Bronchial epithelial cell (primary cell): ENCODE data around the gene TUBGCP2. TPM values are rescaled to one million over a fixed set of nuclear protein-coding genes. Genes with fewer than 3 reads are reported as not detected.

ENCODE experiments used
- DNase-seq: peaks from one replicate; pipeline ENCODE4 v3.0.0-alpha.2; 2010; ENCODE audit warnings: low read depth
- FAIRE-seq: peaks from 2 replicates; lab custom pipeline; 2011; peaks lifted over from hg19 to GRCh38; lab: Jason Lieb, UNC
- H3K27me3 ChIP-seq: 2 replicates; pipeline ENCODE4 v1.5.1; 2011; ENCODE audit warnings: low read length; ENCODE audit not compliant: control insufficient read depth, insufficient read depth
- H3K36me3 ChIP-seq: 2 replicates; pipeline ENCODE4 v1.5.1; 2011; ENCODE audit warnings: low read length; ENCODE audit not compliant: control insufficient read depth, insufficient read depth
- H3K4me3 ChIP-seq: 2 replicates; pipeline ENCODE4 v1.5.1; 2011; ENCODE audit warnings: mild to moderate bottlenecking, low read depth, low read length, control low read depth
- total RNA-seq: library from RNA; depleted of rRNA; stranded (reverse); fragments of >200 nt; gene quantifications from 2 replicates; pipeline ENCODE4 v1.2.1, GENCODE V29; 2014
- TF ChIP-seq, protein P1 (sequence below): IDR thresholded peaks from 2 replicates; pipeline ENCODE4 v1.5.1; 2011; ENCODE audit warnings: mild to moderate bottlenecking, moderate library complexity, low read length, control low read depth, inconsistent platforms; ENCODE audit not compliant: insufficient read depth, severe bottlenecking

The TUBGCP2 gene
- total RNA-seq, 1 donor from 2014 or later = 42.4 TPM

DNA sequence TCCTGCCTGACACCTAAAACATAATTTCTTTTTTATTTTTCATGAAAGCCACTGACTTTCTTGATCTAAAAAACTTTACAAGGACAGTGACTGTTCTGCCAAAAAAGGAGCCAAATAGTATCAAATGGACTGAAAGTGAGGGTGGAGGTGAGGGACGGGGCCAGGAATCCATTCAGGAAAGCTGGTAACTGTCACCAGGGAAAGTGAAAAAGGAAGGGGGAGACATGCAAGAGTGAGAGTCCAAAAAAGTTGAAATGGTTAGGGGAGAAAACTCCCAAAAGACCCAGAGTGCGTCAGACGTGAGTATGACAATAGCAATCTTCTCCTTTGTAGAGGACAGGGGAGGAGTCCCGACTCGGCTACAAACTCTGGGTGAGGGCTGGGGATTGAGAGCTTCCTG, 35.6 kb upstream of the TUBGCP2 start:
- H3K27me3 ChIP-seq = no peaks in the 10 kb centered on the region
- DNase-seq (no peak), FAIRE-seq (no peak)
- TF ChIP-seq, protein P1, sequence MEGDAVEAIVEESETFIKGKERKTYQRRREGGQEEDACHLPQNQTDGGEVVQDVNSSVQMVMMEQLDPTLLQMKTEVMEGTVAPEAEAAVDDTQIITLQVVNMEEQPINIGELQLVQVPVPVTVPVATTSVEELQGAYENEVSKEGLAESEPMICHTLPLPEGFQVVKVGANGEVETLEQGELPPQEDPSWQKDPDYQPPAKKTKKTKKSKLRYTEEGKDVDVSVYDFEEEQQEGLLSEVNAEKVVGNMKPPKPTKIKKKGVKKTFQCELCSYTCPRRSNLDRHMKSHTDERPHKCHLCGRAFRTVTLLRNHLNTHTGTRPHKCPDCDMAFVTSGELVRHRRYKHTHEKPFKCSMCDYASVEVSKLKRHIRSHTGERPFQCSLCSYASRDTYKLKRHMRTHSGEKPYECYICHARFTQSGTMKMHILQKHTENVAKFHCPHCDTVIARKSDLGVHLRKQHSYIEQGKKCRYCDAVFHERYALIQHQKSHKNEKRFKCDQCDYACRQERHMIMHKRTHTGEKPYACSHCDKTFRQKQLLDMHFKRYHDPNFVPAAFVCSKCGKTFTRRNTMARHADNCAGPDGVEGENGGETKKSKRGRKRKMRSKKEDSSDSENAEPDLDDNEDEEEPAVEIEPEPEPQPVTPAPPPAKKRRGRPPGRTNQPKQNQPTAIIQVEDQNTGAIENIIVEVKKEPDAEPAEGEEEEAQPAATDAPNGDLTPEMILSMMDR = no peak
- H3K36me3 ChIP-seq = no peaks in the 10 kb centered on the region
- H3K4me3 ChIP-seq = no peak overlapping the region

DNA sequence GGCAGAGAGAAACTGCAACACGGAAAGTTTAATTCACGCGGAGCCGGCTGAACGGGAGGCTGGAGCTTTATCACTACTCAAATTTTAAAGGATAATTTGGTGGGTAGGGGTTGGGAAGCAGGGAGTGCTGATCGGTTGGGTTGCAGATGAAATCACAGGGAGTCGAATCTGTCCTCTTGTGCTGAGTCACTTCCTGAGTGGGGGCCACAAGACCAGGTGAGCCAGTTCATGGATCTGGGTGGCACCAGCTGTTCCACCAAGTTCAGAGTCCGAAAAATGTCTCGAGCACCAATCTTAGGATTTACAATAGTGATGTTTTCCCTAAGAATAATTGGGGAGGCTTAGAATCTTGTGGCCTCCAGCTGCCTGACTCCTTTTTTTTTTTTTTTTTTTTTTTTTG, 34.9 kb upstream of the TUBGCP2 start:
- H3K4me3 ChIP-seq = no peak overlapping the region
- DNase-seq (peak; percentile 9), FAIRE-seq (no peak)
- TF ChIP-seq, protein P1 = no peak
- no peaks in the 10 kb centered on the region for H3K27me3 ChIP-seq
- H3K36me3 ChIP-seq = no peaks in the 10 kb centered on the region

DNA sequence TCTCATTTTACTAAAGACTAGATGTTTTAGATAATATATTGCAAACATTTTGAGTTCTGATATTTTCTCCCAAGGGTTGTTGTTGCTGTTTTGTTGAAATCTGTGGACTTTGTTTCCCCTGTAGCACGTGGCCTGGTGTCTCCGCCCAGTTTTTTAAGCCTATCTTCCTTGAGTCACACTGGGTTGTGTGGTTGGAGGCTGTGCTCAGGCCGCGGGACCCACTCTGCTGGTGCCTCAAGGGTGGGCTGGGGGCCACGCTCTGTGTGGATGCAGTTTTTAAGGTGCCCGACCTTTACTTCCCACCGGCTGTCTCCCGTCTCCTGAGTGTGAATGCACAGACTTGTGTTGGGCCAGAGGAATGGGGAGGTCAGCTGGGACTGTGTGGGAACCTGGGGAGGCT, 34.3 kb upstream of the TUBGCP2 start:
- no peak overlapping the region for H3K4me3 ChIP-seq
- H3K27me3 ChIP-seq = no peaks in the 10 kb centered on the region
- H3K36me3 ChIP-seq = no peaks in the 10 kb centered on the region
- DNase-seq = no peak
- no peak for FAIRE-seq
- TF ChIP-seq, protein P1 = no peak

DNA sequence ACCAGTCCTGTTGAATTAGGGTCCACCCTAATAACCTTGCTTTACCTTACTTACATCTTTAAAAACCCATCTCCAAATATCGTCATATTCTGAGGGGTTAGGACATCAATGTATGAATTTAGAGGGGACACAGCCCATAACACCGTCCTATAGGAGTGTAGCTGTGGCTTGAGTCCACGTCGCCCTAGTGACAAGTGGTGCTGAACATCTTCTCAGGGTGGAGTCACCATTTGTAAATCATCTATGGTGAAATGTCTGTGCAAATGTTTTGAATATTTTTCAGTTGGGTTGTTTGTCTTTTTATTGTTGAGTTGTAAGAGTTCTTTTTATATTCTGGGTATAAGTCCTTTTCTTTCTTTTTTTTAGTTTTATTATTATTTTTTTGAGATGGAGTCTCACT, 33.3 kb upstream of the TUBGCP2 start:
- Histone ChIP-seq H3K4me3 (no peak overlapping the region), H3K36me3 (no peaks in the 10 kb centered on the region), H3K27me3 (peaks cover 4% of the 10 kb centered on the region)
- FAIRE-seq (no peak), DNase-seq (no peak)
- TF ChIP-seq, protein P1 = no peak

DNA sequence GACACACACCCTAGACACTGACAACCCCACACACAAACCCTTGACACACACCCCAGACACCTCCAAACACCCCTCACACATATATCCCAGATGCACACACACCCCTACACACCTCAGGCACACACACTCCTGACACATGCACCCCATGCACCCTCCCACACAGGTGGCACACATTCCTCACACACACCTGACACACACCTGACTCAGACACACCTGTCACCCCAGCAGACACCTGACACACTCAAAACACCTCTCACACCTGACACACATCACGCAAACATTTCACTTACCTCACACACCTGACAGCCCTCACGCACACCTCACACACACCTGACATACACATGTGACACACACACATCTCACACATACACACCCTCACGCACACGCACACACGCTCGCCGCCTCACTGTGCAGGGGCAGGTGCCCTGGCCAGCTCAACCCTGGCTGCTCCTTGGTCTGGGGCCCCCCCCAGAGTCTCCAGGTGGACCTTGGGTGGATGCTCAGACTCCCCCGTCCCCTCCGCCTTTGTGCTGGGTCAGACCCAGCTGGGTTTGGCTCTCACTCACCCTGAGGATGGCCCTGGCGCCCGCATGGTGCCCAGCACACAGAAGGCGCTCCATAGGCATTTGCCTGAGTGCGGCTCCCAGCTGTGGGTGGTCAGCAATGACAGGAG, 31.2 kb upstream of the TUBGCP2 start:
- Histone ChIP-seq H3K4me3 (no peak overlapping the region), H3K36me3 (no peaks in the 10 kb centered on the region), H3K27me3 (peaks cover 22% of the 10 kb centered on the region)
- no peak for FAIRE-seq
- DNase-seq = no peak
- TF ChIP-seq, protein P1 = no peak
